Measurements from ENCODE around the gene CARD16. TPM values are rescaled to one million over a fixed set of nuclear protein-coding genes. Genes with fewer than 3 reads are reported as not detected.
"Not testable (repeated sequence)": the region's sequence is repeated elsewhere in the genome, so short reads cannot be mapped to it uniquely, and the experiment has no call there.

Gene CARD16
- total and polyA plus RNA-seq, 2 donors = 16.2 to 19.7 TPM

- not testable (repeated sequence) for H3K4me1 ChIP-seq (ENCODE audit: insufficient read depth); H3K36me3 ChIP-seq (ENCODE audit: insufficient read depth); DNase-seq (ENCODE audit: extremely low spot score)
- Histone ChIP-seq H3K4me3 (ENCODE audit: low read depth, low read length) (peak overlapping the region; percentile 44), H3K27ac (ENCODE audit: low read depth) (peak overlapping the region; percentile 80)
- 48% methylated on average over 2 of the region's 2 CpGs for WGBS
Measured at GRCh38 chr11:105034388-105034787, 10.7 kb downstream of the CARD16 start.

DNA sequence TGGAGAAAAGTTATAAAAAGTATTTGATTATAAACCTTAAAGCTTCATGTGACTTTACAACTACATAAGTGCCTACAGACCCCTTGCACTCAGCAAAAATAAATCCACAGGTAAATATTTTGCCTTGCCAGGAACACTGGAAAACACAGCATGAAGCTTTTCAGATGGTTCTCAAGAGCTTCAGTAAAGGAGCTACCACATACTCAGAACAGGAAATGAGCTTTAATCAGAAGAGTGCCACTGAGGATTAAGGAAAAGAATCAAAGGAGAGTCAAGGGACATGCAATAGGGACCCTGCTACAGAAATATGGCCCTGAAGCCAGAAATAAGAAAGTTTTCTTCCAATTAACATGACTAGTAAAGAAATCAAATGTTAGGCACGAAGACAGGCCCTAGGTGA is 11.4 kb downstream of the CARD16 start:
- no peak overlapping the region for H3K27ac ChIP-seq (ENCODE audit: low read depth)
- H3K4me3 ChIP-seq (ENCODE audit: low read depth, low read length) = peak overlapping the region; percentile 29
- no peak for DNase-seq (ENCODE audit: extremely low spot score)
- peaks cover 3% of the 10 kb centered on the region for H3K4me1 ChIP-seq (ENCODE audit: insufficient read depth)
- 94% methylated on average over 1 of the region's 1 CpG for WGBS
- H3K36me3 ChIP-seq (ENCODE audit: insufficient read depth) = no peaks in the 10 kb centered on the region

DNA sequence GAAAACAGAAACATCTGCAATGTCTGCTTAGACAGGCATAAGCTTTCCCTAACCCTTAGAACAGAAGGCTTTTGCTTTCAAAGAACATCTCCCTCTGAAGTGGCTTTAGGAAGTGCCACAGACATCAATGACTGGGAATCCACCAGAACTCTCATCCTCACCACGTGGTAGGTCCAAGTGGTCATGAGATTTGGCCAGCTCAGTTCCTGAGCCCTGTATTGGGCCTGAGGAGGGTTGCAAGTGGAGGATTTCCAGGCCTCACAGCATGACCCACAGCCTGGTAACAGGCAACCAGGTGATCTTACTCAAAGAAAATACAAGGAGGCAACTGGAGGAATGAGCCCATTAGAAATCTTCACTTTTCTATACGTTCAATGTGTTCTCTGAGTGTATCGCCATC is 11.8 kb downstream of the CARD16 start:
- Histone ChIP-seq H3K4me1 (ENCODE audit: insufficient read depth) (peaks cover 3% of the 10 kb centered on the region), H3K36me3 (ENCODE audit: insufficient read depth) (no peaks in the 10 kb centered on the region), H3K4me3 (ENCODE audit: low read depth, low read length) (no peak overlapping the region), H3K27ac (ENCODE audit: low read depth) (no peak overlapping the region)
- 81% methylated on average over 3 of the region's 3 CpGs for WGBS
- no peak for DNase-seq (ENCODE audit: extremely low spot score)

DNA sequence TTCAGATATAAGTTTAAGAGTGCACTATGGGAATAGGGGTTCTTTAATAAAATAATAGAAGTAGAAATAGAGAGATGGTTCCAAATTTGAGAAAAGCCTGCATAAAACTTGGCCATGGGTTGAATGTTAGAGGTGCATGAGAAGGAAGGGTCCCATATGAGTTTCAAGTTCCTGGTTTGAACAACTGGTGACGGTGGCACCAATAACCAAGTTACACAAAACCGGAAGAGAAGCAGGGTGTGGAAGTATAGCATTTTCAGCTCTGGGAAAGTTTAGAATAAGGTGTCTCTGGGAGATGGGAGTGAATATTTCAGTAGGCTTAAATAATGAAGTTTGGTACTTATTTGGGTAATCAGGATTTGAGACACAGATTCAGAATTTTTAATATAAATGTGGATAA is 12.6 kb downstream of the CARD16 start:
- no peak overlapping the region for H3K4me3 ChIP-seq (ENCODE audit: low read depth, low read length)
- H3K4me1 ChIP-seq (ENCODE audit: insufficient read depth) = peaks cover 3% of the 10 kb centered on the region
- no peak overlapping the region for H3K27ac ChIP-seq (ENCODE audit: low read depth)
- no peaks in the 10 kb centered on the region for H3K36me3 ChIP-seq (ENCODE audit: insufficient read depth)
- WGBS = 93% methylated on average over 2 of the region's 2 CpGs
- no peak for DNase-seq (ENCODE audit: extremely low spot score)

DNA sequence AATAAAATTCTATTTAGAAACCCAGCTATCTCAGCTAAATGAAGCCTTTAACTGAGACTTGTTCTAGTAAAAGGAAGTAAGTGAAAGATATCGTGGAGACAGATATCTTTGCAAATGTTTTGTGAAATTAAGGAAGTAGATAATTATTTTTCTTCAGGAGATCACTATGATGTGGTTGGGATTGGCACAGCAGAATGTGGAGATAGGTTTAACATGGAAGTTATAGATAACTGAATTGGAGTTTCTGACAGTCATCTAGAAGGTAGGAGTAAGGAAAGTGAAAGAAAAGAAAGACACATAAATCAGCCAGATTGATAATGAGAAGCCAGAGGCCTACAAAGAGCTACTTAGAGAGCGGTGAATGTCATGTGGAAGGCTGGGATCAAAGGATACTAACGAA is 17.5 kb downstream of the CARD16 start:
- no peak overlapping the region for H3K27ac ChIP-seq (ENCODE audit: low read depth)
- no peaks in the 10 kb centered on the region for H3K4me1 ChIP-seq (ENCODE audit: insufficient read depth)

DNA sequence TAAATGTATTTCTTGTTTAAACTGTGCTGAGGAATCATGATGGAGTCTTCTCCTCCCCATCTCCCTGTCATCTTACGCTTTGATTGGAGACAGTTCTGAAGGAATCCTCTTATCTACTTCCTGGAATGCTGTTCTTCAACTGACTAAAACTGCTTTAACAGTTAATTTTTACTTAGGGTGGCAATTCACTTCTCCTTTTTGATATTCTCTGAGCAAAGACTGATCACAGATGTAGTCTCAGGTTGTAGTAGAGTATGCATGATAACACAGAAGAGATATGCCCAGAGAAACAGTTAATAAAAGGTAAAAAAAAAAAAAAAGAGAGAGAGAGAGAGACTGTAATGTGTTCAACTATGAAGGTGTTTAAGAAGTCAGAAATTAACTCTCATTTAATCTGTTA is 20.7 kb downstream of the CARD16 start:
- Histone ChIP-seq H3K4me1 (ENCODE audit: insufficient read depth) (no peaks in the 10 kb centered on the region), H3K27ac (ENCODE audit: low read depth) (no peak overlapping the region), H3K4me3 (ENCODE audit: low read depth, low read length) (no peak overlapping the region), H3K36me3 (ENCODE audit: insufficient read depth) (no peaks in the 10 kb centered on the region)
- 87% methylated on average over 1 of the region's 1 CpG for WGBS
- no peak for DNase-seq (ENCODE audit: extremely low spot score)

More for the DNA sequence above, 17.5 kb downstream of the CARD16 start:
- 75% methylated on average over 3 of the region's 3 CpGs for WGBS
- no peak for DNase-seq (ENCODE audit: extremely low spot score)
- Histone ChIP-seq H3K4me3 (ENCODE audit: low read depth, low read length) (no peak overlapping the region), H3K36me3 (ENCODE audit: insufficient read depth) (no peaks in the 10 kb centered on the region)

- Histone ChIP-seq H3K27ac (ENCODE audit: low read depth) (no peak within 1 kb of the TSS), H3K36me3 (ENCODE audit: insufficient read depth) (no peaks in the 10 kb centered on the region), H3K4me3 (ENCODE audit: low read depth, low read length) (no peak within 1 kb of the TSS), H3K4me1 (ENCODE audit: insufficient read depth) (no peaks in the 10 kb centered on the region)
- DNase-seq (ENCODE audit: extremely low spot score) = no peak
Measured at GRCh38 chr11:105023003-105023402, 22.1 kb downstream of the CARD16 start, which contains the start of gene CASP5. TSS of gene CASP5 (minus strand) at chr11:105023168. CDS start at chr11:105023136, 32 bp downstream.

GRCh38 chr11:105022527-105022926 is 22.6 kb downstream of the CARD16 start:
- Histone ChIP-seq H3K4me1 (ENCODE audit: insufficient read depth) (no peaks in the 10 kb centered on the region), H3K36me3 (ENCODE audit: insufficient read depth) (no peaks in the 10 kb centered on the region), H3K4me3 (ENCODE audit: low read depth, low read length) (no peak overlapping the region), H3K27ac (ENCODE audit: low read depth) (no peak overlapping the region)
- DNase-seq (ENCODE audit: extremely low spot score) = no peak
- WGBS = 24% methylated on average over 2 of the region's 2 CpGs

DNA sequence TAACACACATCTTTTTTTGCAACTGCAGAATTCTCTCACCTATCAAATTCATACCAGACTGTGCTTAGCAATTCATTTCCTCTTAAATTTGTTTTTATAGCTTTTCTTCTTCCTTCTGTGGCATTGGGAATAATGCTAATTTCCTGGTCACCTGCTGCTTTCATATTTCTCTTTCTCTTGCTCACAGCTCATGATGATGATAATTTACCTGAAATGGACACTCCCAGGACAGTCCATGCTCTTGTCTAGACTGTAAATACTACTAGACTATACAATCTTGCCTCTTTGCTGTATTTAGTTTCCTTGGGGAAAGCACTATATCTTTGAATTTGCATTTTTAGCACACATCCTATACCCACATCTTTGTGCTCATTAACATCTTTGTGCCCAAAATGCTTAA is 37.7 kb downstream of the CARD16 start:
- Histone ChIP-seq H3K4me1 (ENCODE audit: insufficient read depth) (no peaks in the 10 kb centered on the region), H3K36me3 (ENCODE audit: insufficient read depth) (no peaks in the 10 kb centered on the region), H3K4me3 (ENCODE audit: low read depth, low read length) (no peak overlapping the region), H3K27ac (ENCODE audit: low read depth) (no peak overlapping the region)
- DNase-seq (ENCODE audit: extremely low spot score) = no peak

DNA sequence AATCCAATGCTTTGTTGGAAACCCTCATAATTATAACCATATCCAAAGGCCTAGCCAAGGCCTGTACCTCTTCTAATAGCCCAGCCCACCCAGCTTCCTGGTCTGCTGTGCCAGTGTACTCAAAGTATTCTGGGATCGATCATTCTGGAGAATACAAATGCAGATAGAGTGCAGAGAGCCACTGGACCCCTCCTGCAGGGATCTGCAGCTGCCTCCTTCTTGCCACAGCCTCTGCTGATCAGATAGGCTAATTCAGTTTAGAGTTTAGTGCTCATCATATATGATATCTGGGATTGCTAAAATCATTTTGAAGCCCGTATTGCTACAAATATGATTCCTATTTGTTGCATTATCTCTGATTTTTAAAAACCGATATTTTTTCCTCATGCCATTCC is 39.7 kb downstream of the CARD16 start:
- no peak overlapping the region for H3K4me3 ChIP-seq (ENCODE audit: low read depth, low read length)
- H3K4me1 ChIP-seq (ENCODE audit: insufficient read depth) = no peaks in the 10 kb centered on the region
- DNase-seq (ENCODE audit: extremely low spot score) = no peak
- no peaks in the 10 kb centered on the region for H3K36me3 ChIP-seq (ENCODE audit: insufficient read depth)
- no peak overlapping the region for H3K27ac ChIP-seq (ENCODE audit: low read depth)
- WGBS = 85% methylated on average over 3 of the region's 3 CpGs

- WGBS = 71% methylated on average over 3 of the region's 3 CpGs
Measured at GRCh38 chr11:105004021-105004420, 41.1 kb downstream of the CARD16 start.

DNA sequence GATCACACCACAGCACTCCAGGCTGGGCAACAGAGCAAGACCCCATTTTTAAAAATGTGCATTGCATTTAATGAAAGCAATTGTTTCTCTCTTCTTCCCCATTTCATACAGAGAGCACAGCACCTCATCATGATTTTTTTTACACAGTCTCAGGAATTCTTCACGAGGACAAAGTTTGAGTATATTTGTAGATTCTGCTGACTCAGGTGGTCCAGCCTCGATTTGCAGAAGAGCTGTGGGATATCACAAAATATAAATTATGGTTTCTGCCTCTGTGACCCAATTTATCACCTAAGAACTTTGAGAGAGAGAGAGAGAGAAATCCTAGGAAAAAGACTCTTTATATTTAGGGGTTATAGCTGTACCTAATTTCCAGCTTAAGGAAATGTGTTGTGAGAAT is 42.0 kb downstream of the CARD16 start:
- Histone ChIP-seq H3K4me3 (ENCODE audit: low read depth, low read length) (no peak overlapping the region), H3K27ac (ENCODE audit: low read depth) (no peak overlapping the region), H3K36me3 (ENCODE audit: insufficient read depth) (no peaks in the 10 kb centered on the region), H3K4me1 (ENCODE audit: insufficient read depth) (no peaks in the 10 kb centered on the region)
- 81% methylated on average over 2 of the region's 2 CpGs for WGBS
- no peak for DNase-seq (ENCODE audit: extremely low spot score)

More at GRCh38 chr11:105004021-105004420, 41.1 kb downstream of the CARD16 start:
- DNase-seq (ENCODE audit: extremely low spot score) = no peak
- Histone ChIP-seq H3K36me3 (ENCODE audit: insufficient read depth) (no peaks in the 10 kb centered on the region), H3K4me3 (ENCODE audit: low read depth, low read length) (no peak overlapping the region), H3K27ac (ENCODE audit: low read depth) (no peak overlapping the region), H3K4me1 (ENCODE audit: insufficient read depth) (no peaks in the 10 kb centered on the region)

- Histone ChIP-seq H3K4me3 (ENCODE audit: low read depth, low read length) (no peak overlapping the region), H3K4me1 (ENCODE audit: insufficient read depth) (no peaks in the 10 kb centered on the region), H3K27ac (ENCODE audit: low read depth) (no peak overlapping the region), H3K36me3 (ENCODE audit: insufficient read depth) (no peaks in the 10 kb centered on the region)
- no peak for DNase-seq (ENCODE audit: extremely low spot score)
- WGBS = 76% methylated on average over 7 of the region's 7 CpGs
Measured at GRCh38 chr11:105000797-105001196, 44.3 kb downstream of the CARD16 start.

- DNase-seq (ENCODE audit: extremely low spot score) = no peak
- H3K4me3 ChIP-seq (ENCODE audit: low read depth, low read length) = no peak overlapping the region
- no peaks in the 10 kb centered on the region for H3K36me3 ChIP-seq (ENCODE audit: insufficient read depth)
- no peak overlapping the region for H3K27ac ChIP-seq (ENCODE audit: low read depth)
- no peaks in the 10 kb centered on the region for H3K4me1 ChIP-seq (ENCODE audit: insufficient read depth)
- WGBS = 89% methylated on average over 5 of the region's 5 CpGs
Measured at GRCh38 chr11:105000167-105000566, 45.0 kb downstream of the CARD16 start.

DNA sequence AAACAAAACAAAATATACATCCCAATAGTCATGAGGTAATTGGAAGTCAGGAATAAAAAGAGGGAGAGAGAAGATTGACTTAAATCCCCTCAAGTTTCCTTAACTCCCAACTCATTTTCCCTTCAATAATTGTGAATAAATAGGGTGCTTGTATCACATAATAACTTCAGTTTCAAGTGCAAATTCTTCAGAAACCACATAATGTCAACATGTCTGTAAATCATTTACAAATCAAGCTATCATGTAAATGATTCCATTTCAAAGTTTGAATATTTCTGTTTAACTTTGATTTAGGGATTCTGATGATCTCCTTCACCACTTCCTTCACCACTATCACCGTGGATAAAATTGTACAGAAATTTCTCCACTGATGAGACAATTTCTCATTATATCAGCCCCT is 45.4 kb downstream of the CARD16 start:
- WGBS = 81% methylated on average over 1 of the region's 1 CpG
- no peaks in the 10 kb centered on the region for H3K4me1 ChIP-seq (ENCODE audit: insufficient read depth)
- DNase-seq (ENCODE audit: extremely low spot score) = no peak
- no peaks in the 10 kb centered on the region for H3K36me3 ChIP-seq (ENCODE audit: insufficient read depth)
- no peak overlapping the region for H3K27ac ChIP-seq (ENCODE audit: low read depth)
- no peak overlapping the region for H3K4me3 ChIP-seq (ENCODE audit: low read depth, low read length)

Data from urinary bladder (tissue), 4 donors.